ENCODE measurements around the gene CPNE5. TPM values are rescaled to one million over a fixed set of nuclear protein-coding genes. Genes with fewer than 3 reads are reported as not detected.

The CPNE5 gene
- total RNA-seq, 1 donor from 2014 or later = 2.3 TPM

DNA sequence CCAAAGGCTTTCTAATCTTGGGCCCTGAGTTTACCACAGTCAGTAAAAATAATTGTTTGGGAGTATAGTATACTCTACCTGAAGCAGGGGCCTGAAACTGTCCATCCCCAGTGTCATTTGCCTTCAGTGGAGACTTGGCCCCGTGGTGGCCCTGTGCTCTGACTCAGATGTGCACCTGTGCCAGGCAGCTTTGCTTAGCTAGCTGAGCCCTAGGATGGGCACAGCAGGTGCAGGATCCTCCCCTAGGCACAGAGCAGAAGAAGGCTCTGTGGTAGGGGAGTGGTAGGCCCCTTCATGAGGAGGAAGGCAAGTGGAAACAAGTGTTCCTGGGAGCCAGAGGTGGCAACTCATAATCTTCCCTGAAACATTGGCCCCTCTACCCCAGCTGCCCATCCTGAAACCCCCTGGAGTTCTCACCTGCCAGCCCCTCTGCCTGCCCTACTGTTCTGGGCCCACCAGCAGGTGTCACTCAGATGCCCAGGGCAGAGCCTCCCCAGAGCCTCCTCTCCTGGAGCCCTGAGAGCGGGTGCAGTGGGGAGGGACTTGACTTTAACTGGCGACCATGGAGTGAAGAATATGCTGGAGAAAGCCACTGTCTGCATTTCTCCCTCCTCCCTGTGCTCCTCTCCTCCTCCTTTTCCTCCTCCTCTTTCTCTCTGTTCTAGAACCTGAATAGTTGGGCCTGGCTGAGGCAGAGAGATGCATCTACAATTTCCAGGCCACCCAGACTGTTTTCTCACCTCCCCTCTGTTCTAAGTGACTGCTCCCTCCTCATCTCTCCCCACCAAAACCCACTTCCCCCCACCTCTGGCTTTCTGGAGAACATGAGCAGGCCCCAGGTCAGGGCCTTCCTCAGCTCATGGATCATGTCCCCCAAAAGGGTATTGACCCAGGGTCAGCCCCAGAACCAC, 2.9 kb downstream of the CPNE5 start:
- Histone ChIP-seq H3K27me3 (peaks cover 7% of the 10 kb centered on the region), H3K9me3 (no peaks in the 10 kb centered on the region), H3K36me3 (no peaks in the 10 kb centered on the region), H3K27ac (no peak overlapping the region), H3K4me3 (no peak overlapping the region), H3K4me1 (peaks cover 22% of the 10 kb centered on the region)
- DNase-seq (no peak), ATAC-seq (no peak)
- TF ChIP-seq, protein P1, sequence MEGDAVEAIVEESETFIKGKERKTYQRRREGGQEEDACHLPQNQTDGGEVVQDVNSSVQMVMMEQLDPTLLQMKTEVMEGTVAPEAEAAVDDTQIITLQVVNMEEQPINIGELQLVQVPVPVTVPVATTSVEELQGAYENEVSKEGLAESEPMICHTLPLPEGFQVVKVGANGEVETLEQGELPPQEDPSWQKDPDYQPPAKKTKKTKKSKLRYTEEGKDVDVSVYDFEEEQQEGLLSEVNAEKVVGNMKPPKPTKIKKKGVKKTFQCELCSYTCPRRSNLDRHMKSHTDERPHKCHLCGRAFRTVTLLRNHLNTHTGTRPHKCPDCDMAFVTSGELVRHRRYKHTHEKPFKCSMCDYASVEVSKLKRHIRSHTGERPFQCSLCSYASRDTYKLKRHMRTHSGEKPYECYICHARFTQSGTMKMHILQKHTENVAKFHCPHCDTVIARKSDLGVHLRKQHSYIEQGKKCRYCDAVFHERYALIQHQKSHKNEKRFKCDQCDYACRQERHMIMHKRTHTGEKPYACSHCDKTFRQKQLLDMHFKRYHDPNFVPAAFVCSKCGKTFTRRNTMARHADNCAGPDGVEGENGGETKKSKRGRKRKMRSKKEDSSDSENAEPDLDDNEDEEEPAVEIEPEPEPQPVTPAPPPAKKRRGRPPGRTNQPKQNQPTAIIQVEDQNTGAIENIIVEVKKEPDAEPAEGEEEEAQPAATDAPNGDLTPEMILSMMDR (IDR thresholded peaks at IDR 0.05) = no peak
- intact Hi-C loops (cut with DNase I) = no loop called here

DNA sequence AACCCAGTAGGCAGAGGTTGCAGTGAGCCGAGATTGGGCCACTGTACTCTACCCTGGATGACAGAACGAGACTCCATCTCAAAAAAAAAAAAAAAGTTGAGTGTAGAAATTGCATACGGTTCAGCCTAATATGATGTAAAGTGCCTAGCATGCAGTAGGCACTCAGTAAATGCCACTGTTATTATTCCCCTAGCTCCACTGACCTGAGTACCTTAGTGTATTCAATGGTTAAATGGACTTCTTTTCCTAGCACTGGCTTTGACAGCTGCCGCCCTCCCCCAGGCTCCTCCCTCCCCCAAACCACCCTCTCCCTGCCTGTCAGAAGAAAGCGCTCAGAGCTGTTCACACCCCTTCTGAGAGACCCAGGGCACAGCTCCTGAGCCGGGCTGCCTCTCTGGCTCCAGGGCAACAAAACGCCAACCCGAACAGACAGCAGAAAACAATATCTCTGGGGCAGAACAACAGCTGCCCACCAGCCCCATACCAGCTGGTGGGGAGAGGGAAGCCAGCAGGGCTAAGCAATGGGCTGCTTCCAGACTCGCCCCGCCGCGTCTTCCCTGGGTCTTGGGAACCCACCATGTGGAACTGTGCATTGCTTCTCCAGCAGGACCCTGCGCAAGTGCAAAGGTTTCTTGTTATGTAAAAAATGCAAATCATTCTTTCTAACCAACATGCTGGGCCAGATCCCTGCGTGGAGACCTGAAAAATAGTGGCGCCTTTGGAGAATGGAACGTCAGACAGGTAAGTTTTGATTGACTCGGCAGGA, 4.5 kb downstream of the CPNE5 start:
- DNase-seq (no peak), ATAC-seq (no peak)
- H3K4me3 ChIP-seq = no peak overlapping the region
- no peak overlapping the region for H3K27ac ChIP-seq
- H3K27me3 ChIP-seq = peaks cover 7% of the 10 kb centered on the region
- no peaks in the 10 kb centered on the region for H3K36me3 ChIP-seq
- intact Hi-C loops (cut with DNase I) = no loop called here
- peaks cover 14% of the 10 kb centered on the region for H3K4me1 ChIP-seq
- TF ChIP-seq, protein P1 (IDR thresholded peaks at IDR 0.05) = no peak
- no peaks in the 10 kb centered on the region for H3K9me3 ChIP-seq

DNA sequence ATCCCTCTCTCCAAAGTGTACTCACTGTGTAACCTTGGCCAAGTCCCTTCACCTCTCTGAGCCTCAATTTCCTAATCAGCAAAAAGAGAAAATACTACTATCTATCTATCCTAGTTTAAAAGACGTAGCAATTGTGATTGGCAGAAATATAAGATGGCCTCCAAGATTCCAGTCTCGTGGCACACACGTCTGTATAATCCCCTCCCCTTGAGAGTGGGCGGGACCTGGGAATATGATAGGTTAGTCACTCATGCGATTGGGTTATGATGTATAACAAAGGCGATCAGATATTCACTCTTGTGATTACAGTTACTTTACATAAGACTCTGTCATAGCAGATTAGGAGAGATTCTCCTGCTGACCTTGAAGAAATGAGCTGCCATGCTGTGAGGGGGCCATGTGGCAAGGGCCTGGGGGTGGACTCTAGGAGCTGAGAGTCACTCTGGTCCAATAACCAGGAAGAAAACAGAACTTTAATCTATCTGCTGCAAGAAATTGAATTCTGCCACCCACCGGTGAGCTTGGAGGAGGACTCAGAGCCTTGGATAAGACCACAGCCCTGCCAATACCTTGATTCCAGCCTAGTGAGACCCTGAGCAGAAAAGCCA, 6.0 kb downstream of the CPNE5 start:
- H3K4me3 ChIP-seq = no peak overlapping the region
- TF ChIP-seq, protein P1 (IDR thresholded peaks at IDR 0.05) = no peak
- peaks cover 9% of the 10 kb centered on the region for H3K4me1 ChIP-seq
- ATAC-seq (no peak), DNase-seq (no peak)
- H3K9me3 ChIP-seq = no peaks in the 10 kb centered on the region
- H3K27me3 ChIP-seq = no peaks in the 10 kb centered on the region
- no peaks in the 10 kb centered on the region for H3K36me3 ChIP-seq
- intact Hi-C loops (cut with DNase I) = no loop called here
- H3K27ac ChIP-seq = no peak overlapping the region

DNA sequence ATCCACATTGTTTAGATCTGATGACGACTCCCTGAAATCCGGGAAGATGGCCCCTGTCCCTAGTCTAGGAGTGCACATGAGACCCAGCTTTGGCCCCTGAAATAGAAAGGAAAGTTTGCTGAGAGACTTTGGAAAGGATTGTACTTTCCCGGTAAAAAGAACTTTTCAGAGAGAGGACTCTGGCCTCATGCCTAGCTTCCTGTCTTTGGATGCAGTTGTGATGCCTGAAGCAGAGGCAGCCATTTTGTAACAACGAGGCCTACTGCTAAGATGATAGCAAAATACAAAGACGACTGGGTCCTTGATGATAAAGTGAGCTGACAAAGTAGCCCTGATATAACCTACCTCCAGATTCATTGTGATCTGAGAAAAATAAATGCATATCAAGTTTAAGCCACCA, 6.9 kb downstream of the CPNE5 start:
- ATAC-seq = no peak
- TF ChIP-seq, protein P1 (IDR thresholded peaks at IDR 0.05) = no peak
- intact Hi-C loops (cut with DNase I) = no loop called here
- no peak for DNase-seq
- Histone ChIP-seq H3K27me3 (no peaks in the 10 kb centered on the region), H3K4me3 (no peak overlapping the region), H3K27ac (no peak overlapping the region), H3K4me1 (peaks cover 17% of the 10 kb centered on the region), H3K36me3 (no peaks in the 10 kb centered on the region), H3K9me3 (no peaks in the 10 kb centered on the region)

DNA sequence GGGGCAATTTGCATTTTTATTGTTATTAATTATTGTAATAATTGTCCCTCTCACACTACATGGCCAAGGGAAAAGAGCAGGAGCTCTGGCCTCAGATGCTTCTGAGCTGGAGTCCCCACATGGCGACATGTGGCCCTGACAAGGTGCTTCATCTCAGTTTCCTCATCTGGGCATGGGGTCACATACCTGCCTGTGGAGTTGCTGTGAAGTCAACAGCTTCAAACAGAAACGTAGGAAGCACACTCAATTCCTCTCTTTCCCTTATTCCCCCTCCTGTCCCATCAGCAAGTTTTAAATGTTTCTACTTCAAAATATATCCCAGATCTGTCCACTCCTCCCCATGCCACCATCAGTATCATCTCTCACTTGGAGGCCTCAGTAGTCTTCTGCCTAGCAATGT, 8.7 kb downstream of the CPNE5 start:
- Histone ChIP-seq H3K4me3 (no peak overlapping the region), H3K27me3 (no peaks in the 10 kb centered on the region), H3K36me3 (no peaks in the 10 kb centered on the region), H3K27ac (no peak overlapping the region), H3K4me1 (peaks cover 27% of the 10 kb centered on the region), H3K9me3 (no peaks in the 10 kb centered on the region)
- DNase-seq (no peak), ATAC-seq (no peak)
- intact Hi-C loops (cut with DNase I) = no loop called here
- TF ChIP-seq, protein P1 (IDR thresholded peaks at IDR 0.05) = no peak
